Fibroblast of lung (primary cell): ENCODE measurements around the gene MYADML2.

ENCODE experiments used
- EZH2 ChIP-seq: IDR thresholded peaks from 2 replicates; pipeline ENCODE4 v1.5.1; 2012; ENCODE audit warnings: low read length, control low read depth, mild to moderate bottlenecking; ENCODE audit errors: missing control alignments
- TF ChIP-seq, protein P1 (sequence below), 2 donors: IDR thresholded peaks in 1 of 2; conservative IDR thresholded peaks in 1 of 2; 1 replicate in 1 of 2; 2 replicates in 1 of 2; pipeline ENCODE4 v1.5.1; 2011 to 2012; ENCODE audit warnings: low read length in 2 of 2, control low read depth in 1 of 2, inconsistent platforms in 1 of 2, low read depth in 1 of 2, mild to moderate bottlenecking in 1 of 2

DNA sequence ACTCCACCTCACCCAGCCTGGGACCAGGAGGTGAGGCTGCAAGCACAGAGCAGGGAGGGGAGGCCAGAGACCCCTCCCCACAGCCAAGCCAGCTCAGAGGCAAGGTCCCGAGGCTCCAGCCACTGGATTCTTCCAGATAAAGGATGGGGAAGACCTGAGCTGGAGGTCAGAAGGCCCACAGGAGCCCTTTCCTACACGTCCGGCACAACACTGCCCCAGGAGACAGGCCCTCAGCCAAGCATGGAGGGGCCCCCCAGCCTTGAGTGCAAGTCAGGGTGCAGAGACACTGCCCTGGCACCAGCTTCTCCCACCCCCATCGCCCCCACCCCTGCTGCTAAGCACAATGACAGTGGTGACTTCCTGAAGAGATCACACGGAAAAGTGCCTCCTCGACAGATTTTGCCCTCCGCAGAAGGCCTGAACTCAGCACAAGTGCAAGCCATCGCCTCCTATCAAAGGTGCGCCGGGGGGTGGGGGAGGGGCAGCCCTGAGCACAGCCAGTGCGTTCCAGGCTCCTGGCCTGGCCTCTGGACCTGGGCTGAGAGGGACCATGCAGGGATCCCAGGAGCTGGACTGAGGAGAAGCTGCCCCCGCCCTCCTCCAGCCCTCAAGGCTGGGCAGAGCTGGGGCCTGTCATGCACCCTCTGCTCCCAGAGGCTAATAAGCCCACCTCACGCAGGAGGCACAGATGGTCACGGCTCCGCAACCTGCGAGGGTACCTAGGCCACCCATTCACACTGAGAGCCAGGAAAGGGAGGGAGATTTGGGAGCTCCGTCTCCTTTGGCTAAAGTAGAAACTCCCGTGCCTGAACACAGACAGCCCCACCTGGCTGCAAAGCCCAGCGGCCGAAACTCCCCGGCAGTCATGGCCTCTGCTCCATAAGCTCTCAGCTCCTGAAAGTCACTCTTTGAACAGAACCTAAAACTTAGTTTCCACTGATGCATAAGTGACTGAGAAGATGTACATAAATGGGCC, 22.2 kb downstream of the MYADML2 start:
- TF ChIP-seq, protein P1, sequence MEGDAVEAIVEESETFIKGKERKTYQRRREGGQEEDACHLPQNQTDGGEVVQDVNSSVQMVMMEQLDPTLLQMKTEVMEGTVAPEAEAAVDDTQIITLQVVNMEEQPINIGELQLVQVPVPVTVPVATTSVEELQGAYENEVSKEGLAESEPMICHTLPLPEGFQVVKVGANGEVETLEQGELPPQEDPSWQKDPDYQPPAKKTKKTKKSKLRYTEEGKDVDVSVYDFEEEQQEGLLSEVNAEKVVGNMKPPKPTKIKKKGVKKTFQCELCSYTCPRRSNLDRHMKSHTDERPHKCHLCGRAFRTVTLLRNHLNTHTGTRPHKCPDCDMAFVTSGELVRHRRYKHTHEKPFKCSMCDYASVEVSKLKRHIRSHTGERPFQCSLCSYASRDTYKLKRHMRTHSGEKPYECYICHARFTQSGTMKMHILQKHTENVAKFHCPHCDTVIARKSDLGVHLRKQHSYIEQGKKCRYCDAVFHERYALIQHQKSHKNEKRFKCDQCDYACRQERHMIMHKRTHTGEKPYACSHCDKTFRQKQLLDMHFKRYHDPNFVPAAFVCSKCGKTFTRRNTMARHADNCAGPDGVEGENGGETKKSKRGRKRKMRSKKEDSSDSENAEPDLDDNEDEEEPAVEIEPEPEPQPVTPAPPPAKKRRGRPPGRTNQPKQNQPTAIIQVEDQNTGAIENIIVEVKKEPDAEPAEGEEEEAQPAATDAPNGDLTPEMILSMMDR (conservative IDR thresholded peaks at IDR 0.05 in 1 of 2, IDR thresholded peaks at IDR 0.05 in 1 of 2; ENCODE audit: low read depth in 1 of 2, low read length in 2 of 2) = no peak
- no peak for TF ChIP-seq EZH2
